ENCODE results near the gene STMN3.

GRCh38 chr20:63648895-63649589, 4.2 kb downstream of the STMN3 start:
- TF ChIP-seq CTCF (IDR thresholded peaks at IDR 0.05) (no peak), REST (IDR thresholded peaks at IDR 0.05; ENCODE audit: insufficient read depth in 1 of 2, low read depth in 2 of 2, low read length in 1 of 2) (no peak)
